K562 (cell line): ENCODE results near the gene RPEL1. TPM values are rescaled to one million over a fixed set of nuclear protein-coding genes. Genes with fewer than 3 reads are reported as not detected.

Source experiments
- ATAC-seq: fragments of 200-7000 bp; cut with Tn5 transposase; 3 replicates; pipeline ENCODE4 v1.9.1; 2020; ENCODE audit warnings: moderate library complexity
- BruUV-seq: library from RNA; stranded (reverse); fragments of 400-500 nt; replicated peaks from 2 replicates; lab custom pipeline; 2021; lab: Mats Ljungman, UMichigan
- CTCF ChIA-PET: fragments of 300-600 bp; formaldehyde crosslinking; extraction: SDS; loops from one replicate; lab custom pipeline; 2021; ENCODE audit warnings: low intra/inter-chr PET ratio; lab: Yijun Ruan, JAX
- POLR2A ChIA-PET: fragments of 300-600, 350-650 bp; sonication (Branson Sonifier 250); formaldehyde crosslinking; extraction: SDS; loops from one replicate; lab custom pipeline; 2021; ENCODE audit warnings: antibody characterized with exemption, inconsistent platforms; lab: Yijun Ruan, JAX
- DNase-seq, 4 experiments: peaks; one replicate each; pipeline versions ENCODE4 v3.0.0 to v3.0.0-alpha.2; 2011 to 2018; ENCODE audit warnings: low spot score in 3 of 4, mixed read lengths in 3 of 4; ENCODE audit errors: extremely low read depth in 1 of 4
- FAIRE-seq: peaks from 2 replicates; lab custom pipeline; 2011; peaks lifted over from hg19 to GRCh38; lab: Jason Lieb, UNC
- H2AFZ ChIP-seq: 2 replicates; pipeline ENCODE4 v1.6.0; 2011; ENCODE audit warnings: low read depth, low read length, control low read depth, inconsistent platforms
- H3K27ac ChIP-seq: fragments of 200-600 bp; 3 replicates; pipeline ENCODE4 v1.8.0; 2011; ENCODE audit warnings: low read depth, mild to moderate bottlenecking, control low read depth, inconsistent platforms, low read length, moderate library complexity, mixed read lengths; ENCODE audit errors: extremely low read depth
- H3K27me3 ChIP-seq, 2 experiments: fragments of 300-600 bp in 1 of 2; 2 replicates in 1 of 2; 3 replicates in 1 of 2; pipeline versions ENCODE4 v1.6.0 to v1.8.0; 2011; ENCODE audit warnings: inconsistent platforms in 2 of 2, low read length in 2 of 2, mild to moderate bottlenecking in 1 of 2, mixed read lengths in 1 of 2, moderate library complexity in 1 of 2; ENCODE audit not compliant: control insufficient read depth in 2 of 2, insufficient read depth in 2 of 2
- H3K36me3 ChIP-seq: fragments of 300-600 bp; 3 replicates; pipeline ENCODE4 v1.8.0; 2011; ENCODE audit warnings: mild to moderate bottlenecking, low read length, inconsistent platforms; ENCODE audit not compliant: control insufficient read depth, insufficient read depth
- H3K4me1 ChIP-seq, 2 experiments: fragments of 200-600 bp in 1 of 2; replicated peaks in 1 of 2; 2 replicates in 1 of 2; 3 replicates in 1 of 2; pipeline versions ENCODE4 v1.5.1 to v1.8.0; 2011; ENCODE audit warnings: inconsistent platforms in 2 of 2, low read length in 2 of 2, mild to moderate bottlenecking in 1 of 2, mixed read lengths in 1 of 2, moderate library complexity in 1 of 2; ENCODE audit not compliant: control insufficient read depth in 2 of 2, insufficient read depth in 2 of 2
- H3K4me2 ChIP-seq: 2 replicates; pipeline ENCODE4 v1.6.1; 2011; ENCODE audit warnings: low read length, control low read depth, inconsistent platforms, mixed read lengths; ENCODE audit not compliant: insufficient read depth
- H3K4me3 ChIP-seq: fragments of 200-600 bp; sonication (generic), shearing (Covaris generic); 2 replicates; pipeline ENCODE4 v1.5.1; 2016; ENCODE audit warnings: control low read depth, inconsistent platforms
- H3K79me2 ChIP-seq: fragments of 200-600 bp; 3 replicates; pipeline ENCODE4 v1.8.0; 2011; ENCODE audit warnings: low read length, inconsistent platforms; ENCODE audit not compliant: control insufficient read depth, insufficient read depth
- H3K9ac ChIP-seq, 2 experiments: 2 replicates each; pipeline versions ENCODE4 v1.6.0 to v1.6.1; 2011; ENCODE audit warnings: low read depth in 2 of 2, low read length in 2 of 2, control low read depth in 1 of 2, inconsistent platforms in 1 of 2, mild to moderate bottlenecking in 1 of 2, mixed read lengths in 1 of 2; ENCODE audit not compliant: insufficient read depth in 1 of 2
- H3K9me1 ChIP-seq: one replicate; pipeline ENCODE4 v1.6.0; 2011; ENCODE audit warnings: inconsistent platforms, mild to moderate bottlenecking, low read length, moderate library complexity; ENCODE audit not compliant: control insufficient read depth, insufficient read depth
- H3K9me3 ChIP-seq: replicated peaks from 2 replicates; pipeline ENCODE4 v1.5.1; 2011; ENCODE audit warnings: low read depth, low read length, inconsistent platforms; ENCODE audit not compliant: control insufficient read depth, insufficient read depth
- H4K20me1 ChIP-seq: replicated peaks from 2 replicates; pipeline ENCODE4 v1.6.1; 2011; ENCODE audit warnings: low read length, inconsistent platforms, mixed read lengths; ENCODE audit not compliant: control insufficient read depth, insufficient read depth
- GATAD2A ChIP-seq: fragments of 450-650 bp; IDR thresholded peaks from 2 replicates; pipeline ENCODE4 v1.6.1; 2017
- GTF3C2 ChIP-seq: IDR thresholded peaks from 3 replicates; pipeline ENCODE4 v1.6.1; 2011; ENCODE audit warnings: borderline replicate concordance, mild to moderate bottlenecking, moderate library complexity; ENCODE audit not compliant: insufficient read length; ENCODE audit errors: extremely low read depth
- NELFE ChIP-seq: IDR thresholded peaks from 2 replicates; pipeline ENCODE4 v1.6.1; 2011; ENCODE audit warnings: mild to moderate bottlenecking; ENCODE audit not compliant: insufficient read depth, insufficient read length
- RAD21 ChIP-seq, 2 experiments: fragments of 250-450 bp in 1 of 2; fragments of 450-650 bp in 1 of 2; sonication (Bioruptor Pico) in 1 of 2; formaldehyde crosslinking in 1 of 2; IDR thresholded peaks in 1 of 2; conservative IDR thresholded peaks in 1 of 2; 2 replicates each; pipeline versions ENCODE4 v1.4.0 to v1.8.0; 2020 to 2022; ENCODE audit warnings: mild to moderate bottlenecking in 2 of 2, moderate library complexity in 1 of 2
- RB1 ChIP-seq: fragments of 450-650 bp; IDR thresholded peaks from 2 replicates; pipeline ENCODE4 v1.6.1; 2017; ENCODE audit warnings: low read depth, mild to moderate bottlenecking
- SPI1 ChIP-seq: IDR thresholded peaks from 2 replicates; pipeline ENCODE4 v1.6.1; 2011; ENCODE audit warnings: low read depth, low read length, control low read depth, borderline replicate concordance
- STAG1 ChIP-seq: sonication (generic); formaldehyde crosslinking; IDR thresholded peaks from 2 replicates; pipeline ENCODE4 v1.5.0; 2020; ENCODE audit warnings: missing genetic modification reagents, borderline replicate concordance
- TRIM28 ChIP-seq: fragments of 450-650 bp; IDR thresholded peaks from 2 replicates; pipeline ENCODE4 v1.6.1; 2017
- ZBTB34 ChIP-seq: fragments of 250-450 bp; sonication (Bioruptor Pico); IDR thresholded peaks from 2 replicates; pipeline ENCODE4 v1.8.0; 2021; ENCODE audit warnings: mild to moderate bottlenecking, moderate library complexity
- ZNF639 ChIP-seq, 2 experiments: fragments of 200-800 bp in 1 of 2; sonication (Bioruptor generic) in 1 of 2; sonication (generic) in 1 of 2; formaldehyde crosslinking in 1 of 2; IDR thresholded peaks in 1 of 2; conservative IDR thresholded peaks in 1 of 2; 2 replicates each; pipeline versions ENCODE4 v1.5.0 to v1.6.1; 2016 to 2020; ENCODE audit warnings: missing compliant biosample characterization in 1 of 2, missing genetic modification characterization in 1 of 2, missing genetic modification reagents in 1 of 2
- WGBS: fragments of 100-300 bp; shearing (Covaris generic); methylation state at CpG from one replicate; pipeline ENCODE4 v1.1.6; 2016; ENCODE audit warnings: low coverage, mixed read lengths; ENCODE audit not compliant: insufficient coverage; ENCODE audit errors: missing lambda C conversion rate; 5-methylcytosine and 5-hydroxymethylcytosine counted together
- in situ Hi-C: fragments of 300-500 bp; cut with MboI; formaldehyde crosslinking; loops from 4 replicates; pipeline ENCODE4 v1.15.0; 2018; ENCODE audit warnings: inconsistent platforms, mixed read lengths
- intact Hi-C: fragments of 100-400 bp; cut with micrococcal nuclease; formaldehyde crosslinking; loops from 2 replicates; pipeline ENCODE4 v1.14.2; 2022
- polyA plus RNA-seq, 8 experiments: library from polyadenylated mRNA; depleted of rRNA in 4 of 8; stranded (reverse) in 5 of 8; unstranded in 3 of 8; fragments of >200 nt; fragmentation: Nextera tagmentation in 2 of 8; fragmentation: Illumina TruSeq in 1 of 8; extraction: Ambion mirVana in 2 of 8; extraction: Trizol in 1 of 8; gene quantifications; 2 replicates each; pipeline versions ENCODE4 v1.2.1 to v1.2.3, GENCODE V29; 2011 to 2014; ENCODE audit warnings: inconsistent platforms in 1 of 8, missing spikeins in 1 of 8
- total RNA-seq, 7 experiments: library from RNA; depleted of rRNA in 6 of 7; stranded (reverse); fragments of >200 nt in 6 of 7; fragmentation: Illumina TruSeq in 2 of 7; extraction: Trizol in 2 of 7; gene quantifications; 2 replicates each; pipeline versions ENCODE4 v1.2.1 to v1.2.3, GENCODE V29; 2011 to 2021; ENCODE audit warnings: low replicate concordance in 1 of 7

Gene RPEL1
- total and polyA plus RNA-seq, 9 of the 15 experiments (the other 6 are each of a cell fraction or from before 2014, with no cell fraction given), result 0.04 to 0.15 (median 0.07) TPM; not detected in 4

- ChIA-PET POLR2A (interaction anchor here (0.7 to 1.1 kb wide), 2 partner anchors 29 to 419 kb away, joined by 3 read pairs; no protein-coding TSS in a partner anchor), CTCF (interaction anchor here (0.6 to 1.6 kb wide), 5 partner anchors 119 to 515 kb away, joined by 3 to 12 read pairs (median 4); partner anchors contain the start of gene CNNM2)
- no TSS peak for BruUV-seq
- Histone ChIP-seq H3K27me3 (no peaks in the 10 kb centered on the region), H3K27ac (no peak overlapping the region), H3K4me2 (no peak overlapping the region), H3K9ac (no peak overlapping the region), H3K4me1 (no peaks in the 10 kb centered on the region), H3K4me3 (no peak overlapping the region), H3K9me1 (no peaks in the 10 kb centered on the region), H4K20me1 (no peaks in the 10 kb centered on the region), H3K9me3 (no peaks in the 10 kb centered on the region), H3K79me2 (no peaks in the 10 kb centered on the region), H3K36me3 (no peaks in the 10 kb centered on the region), H2AFZ (no peak overlapping the region)
- ATAC-seq (peak; percentile 94), DNase-seq (peak; percentile 72 to 76 (median 74)), FAIRE-seq (peak; percentile 95)
- 7% methylated on average over 6 of the region's 9 CpGs for WGBS
- intact Hi-C loops, result loop anchor here (1.0 to 5.0 kb wide), 4 partner anchors 52 to 517 kb away; partner anchors contain the start of genes CNNM2 and NT5C2
- in situ Hi-C loops, result loop anchor here (5.0 to 10.0 kb wide), 3 partner anchors 160 to 410 kb away; partner anchors contain the start of genes CNNM2 and CYP17A1
- TF ChIP-seq RAD21 (CRISPR knock-in tag; conservative IDR thresholded peaks at IDR 0.05 in 1 of 2, IDR thresholded peaks at IDR 0.05 in 1 of 2) (peak; percentile 81 to 91), GTF3C2 (no peak), GATAD2A (no peak), RB1 (0 out of 2 replicates have a peak, but pooled peaks have one; percentile 21), STAG1 (CRISPR knock-in tag) (peak; percentile 69; the same call in 1 of the 2 replicates), NELFE (no peak), ZBTB34 (CRISPR knock-in tag) (no peak), TRIM28 (no peak), ZNF639 (CRISPR knock-in tag; conservative IDR thresholded peaks at IDR 0.05 in 1 of 2, IDR thresholded peaks at IDR 0.05 in 1 of 2) (no peak), SPI1 (peak; percentile 19; the same call in 1 of the 2 replicates)
Measured at GRCh38 chr10:103244666-103245271, 918 bp upstream of the RPEL1 start.
